ENCODE results near the gene BRAF. TPM values are rescaled to one million over a fixed set of nuclear protein-coding genes. Genes with fewer than 3 reads are reported as not detected.

The BRAF gene
- total RNA-seq, 6 experiments from 2014 or later, result 9.0 to 17.7 (median 13.2) TPM

GRCh38 chr7:140723574-140723973 is 201.2 kb downstream of the BRAF start:
- intact Hi-C loops (cut with DNase I), result no loop called here
- 90% methylated on average over 3 of the region's 3 CpGs for WGBS (ENCODE audit: insufficient coverage, low coverage, low lambda C conversion rate, missing lambda C conversion rate)
- H3K9me3 ChIP-seq, result no peaks in the 10 kb centered on the region

GRCh38 chr7:140723006-140723405 is 201.7 kb downstream of the BRAF start:
- Histone ChIP-seq H3K27ac (no peak overlapping the region), H3K36me3 (no peaks in the 10 kb centered on the region), H3K9me3 (no peaks in the 10 kb centered on the region), H3K27me3 (no peaks in the 10 kb centered on the region), H3K4me3 (no peak overlapping the region), H3K4me1 (peaks cover 0 to 11% (median 3%) of the 10 kb centered on the region in 4 donors)
- WGBS (ENCODE audit: insufficient coverage, low coverage, low lambda C conversion rate, missing lambda C conversion rate), result 72% methylated on average over 6 of the region's 6 CpGs
- TF ChIP-seq CTCF (IDR thresholded peaks at IDR 0.05), result no peak
- TF ChIP-seq POLR2A (IDR thresholded peaks at IDR 0.05), result no peak
- no peak for ATAC-seq
- intact Hi-C loops (cut with DNase I), result no loop called here
- no peak for DNase-seq

More at GRCh38 chr7:140723574-140723973, 201.2 kb downstream of the BRAF start:
- ATAC-seq (no peak), DNase-seq (no peak)
- Histone ChIP-seq H3K27me3 (no peaks in the 10 kb centered on the region), H3K4me3 (no peak overlapping the region), H3K36me3 (no peaks in the 10 kb centered on the region), H3K4me1 (peaks cover 0 to 11% (median 3%) of the 10 kb centered on the region in 4 donors), H3K27ac (no peak overlapping the region)
- TF ChIP-seq POLR2A (IDR thresholded peaks at IDR 0.05) (no peak), CTCF (IDR thresholded peaks at IDR 0.05) (no peak)

- peak; percentile 78 to 86 (median 80) for ATAC-seq
- H3K27me3 ChIP-seq, result no peaks in the 10 kb centered on the region
- DNase-seq, result no peak
- WGBS (ENCODE audit: insufficient coverage, low coverage, low lambda C conversion rate, missing lambda C conversion rate), result 56% methylated on average over 1 of the region's 1 CpG
- H3K27ac ChIP-seq, result no peak overlapping the region
- H3K4me1 ChIP-seq, result peaks cover 0 to 11% (median 3%) of the 10 kb centered on the region in 4 donors
- TF ChIP-seq CTCF (IDR thresholded peaks at IDR 0.05), result no peak
- no peak for TF ChIP-seq POLR2A (IDR thresholded peaks at IDR 0.05)
- no peaks in the 10 kb centered on the region for H3K36me3 ChIP-seq
- H3K4me3 ChIP-seq, result no peak overlapping the region
- H3K9me3 ChIP-seq, result no peaks in the 10 kb centered on the region
- intact Hi-C loops (cut with DNase I), result no loop called here
These were observed 202.5 kb downstream of the BRAF start for GRCh38 chr7:140722254-140722653.

GRCh38 chr7:140719721-140720120 is 205.0 kb downstream of the BRAF start:
- no peak overlapping the region for H3K27ac ChIP-seq
- TF ChIP-seq POLR2A (IDR thresholded peaks at IDR 0.05) (no peak), CTCF (IDR thresholded peaks at IDR 0.05) (no peak)
- no peak overlapping the region for H3K4me3 ChIP-seq
- ATAC-seq (peak in 1 of 4 donors; percentile 31), DNase-seq (no peak)
- intact Hi-C loops (cut with DNase I), result no loop called here
- no peaks in the 10 kb centered on the region for H3K9me3 ChIP-seq
- WGBS (ENCODE audit: insufficient coverage, low coverage, low lambda C conversion rate, missing lambda C conversion rate), result 70% methylated on average over 3 of the region's 5 CpGs
- no peaks in the 10 kb centered on the region for H3K36me3 ChIP-seq
- H3K4me1 ChIP-seq, result peaks cover 0 to 11% (median 3%) of the 10 kb centered on the region in 4 donors
- no peaks in the 10 kb centered on the region for H3K27me3 ChIP-seq

Measured in right lobe of liver (tissue), 6 donors.